DOHH2 (cell line): ENCODE data around the gene SMOC2.

ENCODE experiments used
- H3F3A ChIP-seq: fragments of 200-600 bp; sonication (generic), shearing (Covaris generic); 2 replicates; pipeline ENCODE4 v1.6.0; 2016; ENCODE audit warnings: antibody characterized with exemption, mild to moderate bottlenecking; ENCODE audit not compliant: control insufficient read depth, insufficient read depth
- H3K27ac ChIP-seq: fragments of 200-600 bp; sonication (generic); 2 replicates; pipeline ENCODE4 v1.5.1; 2014; ENCODE audit warnings: low read depth, mild to moderate bottlenecking, low read length, moderate library complexity
- H3K27me3 ChIP-seq: fragments of 200-600 bp; sonication (generic); 2 replicates; pipeline ENCODE4 v1.6.1; 2014; ENCODE audit warnings: mild to moderate bottlenecking, low read length, mixed read lengths; ENCODE audit not compliant: control insufficient read depth
- H3K36me3 ChIP-seq: fragments of 200-600 bp; sonication (generic); 2 replicates; pipeline ENCODE4 v1.6.1; 2014; ENCODE audit warnings: mild to moderate bottlenecking, low read length, moderate library complexity, mixed read lengths; ENCODE audit not compliant: control insufficient read depth
- H3K4me1 ChIP-seq: fragments of 200-600 bp; sonication (generic); 2 replicates; pipeline ENCODE4 v1.6.1; 2014; ENCODE audit warnings: mild to moderate bottlenecking, low read length, mixed read lengths; ENCODE audit not compliant: control insufficient read depth
- H3K4me2 ChIP-seq: fragments of 200-600 bp; sonication (generic); 2 replicates; pipeline ENCODE4 v1.6.0; 2014; ENCODE audit warnings: mild to moderate bottlenecking, low read length, moderate library complexity
- H3K4me3 ChIP-seq: fragments of 200-600 bp; sonication (generic); 2 replicates; pipeline ENCODE4 v1.5.1; 2014; ENCODE audit warnings: mild to moderate bottlenecking, low read length, mixed read lengths
- H3K79me2 ChIP-seq: fragments of 200-600 bp; sonication (generic); 2 replicates; pipeline ENCODE4 v1.6.1; 2014; ENCODE audit warnings: mild to moderate bottlenecking, low read length, mixed read lengths; ENCODE audit not compliant: control insufficient read depth
- H3K9me2 ChIP-seq: fragments of 200-600 bp; sonication (generic); replicated peaks from 2 replicates; pipeline ENCODE4 v1.6.1; 2014; ENCODE audit warnings: mild to moderate bottlenecking, low read length, mixed read lengths; ENCODE audit not compliant: control insufficient read depth
- H3K9me3 ChIP-seq: fragments of 200-600 bp; sonication (generic); 2 replicates; pipeline ENCODE4 v1.6.1; 2014; ENCODE audit warnings: antibody characterized with exemption, low read length, mixed read lengths; ENCODE audit not compliant: control insufficient read depth, insufficient read depth
- H4K20me1 ChIP-seq: fragments of 200-600 bp; sonication (generic); 2 replicates; pipeline ENCODE4 v1.6.0; 2014; ENCODE audit warnings: low read depth, mild to moderate bottlenecking, antibody characterized with exemption, low read length, moderate library complexity; ENCODE audit not compliant: control insufficient read depth, insufficient read depth
- CTCF ChIP-seq: fragments of 200-600 bp; sonication (generic); IDR thresholded peaks from one replicate; pipeline ENCODE4 v1.5.1; 2014; ENCODE audit warnings: antibody characterized with exemption, mild to moderate bottlenecking, low read depth, low read length; ENCODE audit not compliant: poor library complexity, severe bottlenecking
- EZH2phosphoT487 ChIP-seq: fragments of 200-600 bp; sonication (generic); IDR thresholded peaks from 2 replicates; pipeline ENCODE4 v1.6.1; 2017; ENCODE audit warnings: borderline replicate concordance, mild to moderate bottlenecking, antibody characterized with exemption, low read length, moderate library complexity, mixed read lengths

Gene SMOC2

GRCh38 chr6:168507730-168508129 lies 66.7 kb downstream of the SMOC2 start:
- no peak overlapping the region for H3K27ac ChIP-seq
- H3K27me3 ChIP-seq = no peaks in the 10 kb centered on the region
- H3K4me1 ChIP-seq = no peaks in the 10 kb centered on the region
- H3F3A ChIP-seq = no peaks in the 10 kb centered on the region
- no peaks in the 10 kb centered on the region for H3K9me3 ChIP-seq
- TF ChIP-seq EZH2phosphoT487 (no peak), CTCF (no peak)
- no peaks in the 10 kb centered on the region for H3K36me3 ChIP-seq
- no peaks in the 10 kb centered on the region for H4K20me1 ChIP-seq
- no peak overlapping the region for H3K4me3 ChIP-seq
- no peaks in the 10 kb centered on the region for H3K9me2 ChIP-seq
- H3K79me2 ChIP-seq = no peaks in the 10 kb centered on the region
- no peak overlapping the region for H3K4me2 ChIP-seq

- H3K36me3 ChIP-seq = no peaks in the 10 kb centered on the region
- no peak overlapping the region for H3K27ac ChIP-seq
- no peak overlapping the region for H3K4me3 ChIP-seq
- no peaks in the 10 kb centered on the region for H3K4me1 ChIP-seq
- H4K20me1 ChIP-seq = no peaks in the 10 kb centered on the region
- no peak overlapping the region for H3K4me2 ChIP-seq
- TF ChIP-seq CTCF = no peak
- no peak for TF ChIP-seq EZH2phosphoT487
- H3K79me2 ChIP-seq = no peaks in the 10 kb centered on the region
- H3K9me3 ChIP-seq = no peaks in the 10 kb centered on the region
- H3K27me3 ChIP-seq = no peaks in the 10 kb centered on the region
- H3K9me2 ChIP-seq = no peaks in the 10 kb centered on the region
- H3F3A ChIP-seq = no peaks in the 10 kb centered on the region
Observed at GRCh38 chr6:168508903-168509302, 67.9 kb downstream of the SMOC2 start.

GRCh38 chr6:168513766-168514165 lies 72.8 kb downstream of the SMOC2 start:
- Histone ChIP-seq H3K9me2 (no peaks in the 10 kb centered on the region), H3K9me3 (peaks cover 15% of the 10 kb centered on the region; the same call in 1 of the 2 replicates), H4K20me1 (no peaks in the 10 kb centered on the region), H3K27ac (no peak overlapping the region), H3K4me2 (no peak overlapping the region), H3F3A (no peaks in the 10 kb centered on the region), H3K4me3 (no peak overlapping the region), H3K79me2 (no peaks in the 10 kb centered on the region), H3K27me3 (no peaks in the 10 kb centered on the region), H3K4me1 (no peaks in the 10 kb centered on the region), H3K36me3 (no peaks in the 10 kb centered on the region)
- TF ChIP-seq EZH2phosphoT487 (no peak), CTCF (no peak)

- Histone ChIP-seq H3K9me2 (no peaks in the 10 kb centered on the region), H3K36me3 (no peaks in the 10 kb centered on the region), H3K4me1 (no peaks in the 10 kb centered on the region), H4K20me1 (no peaks in the 10 kb centered on the region), H3K9me3 (peaks cover 20% of the 10 kb centered on the region; the same call in 1 of the 2 replicates), H3K27ac (no peak overlapping the region), H3K27me3 (no peaks in the 10 kb centered on the region), H3F3A (no peaks in the 10 kb centered on the region), H3K4me3 (no peak overlapping the region), H3K4me2 (no peak overlapping the region), H3K79me2 (no peaks in the 10 kb centered on the region)
- TF ChIP-seq CTCF (no peak), EZH2phosphoT487 (no peak)
Observed at GRCh38 chr6:168514216-168514615, 73.2 kb downstream of the SMOC2 start.
